Left ventricle myocardium inferior (tissue), 1 donor: ENCODE data around the gene RAD18. TPM values are rescaled to one million over a fixed set of nuclear protein-coding genes. Genes with fewer than 3 reads are reported as not detected.

ENCODE experiments used
- DNase-seq: peaks from one replicate; pipeline ENCODE4 v3.0.0-alpha.2; 2020
- H3K27ac ChIP-seq: fragments of 200-600 bp; replicated peaks from 2 replicates; pipeline ENCODE4 v1.8.0; 2021
- H3K27me3 ChIP-seq: fragments of 200-600 bp; 2 replicates; pipeline ENCODE4 v1.8.0; 2021; ENCODE audit warnings: low read depth
- H3K36me3 ChIP-seq: fragments of 200-600 bp; 2 replicates; pipeline ENCODE4 v1.8.0; 2021
- H3K4me1 ChIP-seq: fragments of 200-600 bp; 2 replicates; pipeline ENCODE4 v1.8.0; 2021
- H3K4me3 ChIP-seq: fragments of 200-600 bp; 2 replicates; pipeline ENCODE4 v1.8.0; 2021; ENCODE audit warnings: mild to moderate bottlenecking, moderate library complexity
- H3K9me3 ChIP-seq: fragments of 200-600 bp; replicated peaks from 2 replicates; pipeline ENCODE4 v1.8.0; 2021
- CTCF ChIP-seq: fragments of 200-600 bp; IDR thresholded peaks from 2 replicates; pipeline ENCODE4 v1.8.0; 2021; ENCODE audit warnings: antibody characterized with exemption, mild to moderate bottlenecking, borderline replicate concordance
- intact Hi-C: fragments of 100-400 bp; cut with micrococcal nuclease; formaldehyde crosslinking; loops from one replicate; pipeline ENCODE4 v1.11.0; 2022
- total RNA-seq: library from RNA; stranded (reverse); fragmentation: NEBNext Ultra II Directional; extraction: Animal tissue kit (Norgen Biotek cat#: 25700); gene quantifications from one replicate; pipeline ENCODE4 v1.2.1, GENCODE V29; 2021
- donor health status: DM: no; HTN: yes; CAD: no; lungs with severe emphysema.

Gene RAD18
- total RNA-seq, 1 donor from 2014 or later = 6.8 TPM

DNA sequence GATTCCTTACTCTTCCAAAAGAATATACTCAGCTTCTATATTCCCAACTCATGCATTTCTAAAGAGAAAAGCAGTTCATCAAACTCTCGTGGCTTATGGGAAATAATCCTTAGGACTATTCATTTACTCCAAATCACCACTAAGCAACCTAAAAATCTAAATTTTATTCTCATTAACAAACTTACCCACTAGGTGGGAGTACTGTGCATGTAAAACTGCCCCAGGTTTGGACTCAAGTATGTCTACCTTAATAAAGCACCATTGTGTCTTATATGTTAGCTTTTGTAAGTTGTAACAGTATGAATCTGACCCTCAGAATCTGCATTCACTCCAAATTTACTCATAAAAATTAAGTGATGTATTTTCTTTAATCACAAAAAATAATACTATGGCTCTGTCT is 25.3 kb downstream of the RAD18 start:
- H3K27me3 ChIP-seq = no peaks in the 10 kb centered on the region
- H3K4me1 ChIP-seq = peaks cover 16% of the 10 kb centered on the region
- peak overlapping the region; percentile 61 for H3K27ac ChIP-seq
- no peak for TF ChIP-seq CTCF
- H3K36me3 ChIP-seq = peaks cover 16% of the 10 kb centered on the region
- no peak overlapping the region for H3K4me3 ChIP-seq
- H3K9me3 ChIP-seq = peaks cover 6% of the 10 kb centered on the region
- DNase-seq = no peak
- intact Hi-C loops = no loop called here

GRCh38 chr3:8937064-8938020 is 25.9 kb downstream of the RAD18 start:
- peak overlapping the region; percentile 61 for H3K27ac ChIP-seq
- peaks cover 15% of the 10 kb centered on the region for H3K36me3 ChIP-seq

GRCh38 chr3:8932507-8932906 is 30.8 kb downstream of the RAD18 start:
- H3K4me1 ChIP-seq = peaks cover 12% of the 10 kb centered on the region
- no peak for TF ChIP-seq CTCF

More at GRCh38 chr3:8937064-8938020, 25.9 kb downstream of the RAD18 start:
- DNase-seq = no peak
- H3K9me3 ChIP-seq = no peaks in the 10 kb centered on the region
- peaks cover 16% of the 10 kb centered on the region for H3K4me1 ChIP-seq
- no peaks in the 10 kb centered on the region for H3K27me3 ChIP-seq
- TF ChIP-seq CTCF = no peak
- intact Hi-C loops = no loop called here
- H3K4me3 ChIP-seq = no peak overlapping the region

DNA sequence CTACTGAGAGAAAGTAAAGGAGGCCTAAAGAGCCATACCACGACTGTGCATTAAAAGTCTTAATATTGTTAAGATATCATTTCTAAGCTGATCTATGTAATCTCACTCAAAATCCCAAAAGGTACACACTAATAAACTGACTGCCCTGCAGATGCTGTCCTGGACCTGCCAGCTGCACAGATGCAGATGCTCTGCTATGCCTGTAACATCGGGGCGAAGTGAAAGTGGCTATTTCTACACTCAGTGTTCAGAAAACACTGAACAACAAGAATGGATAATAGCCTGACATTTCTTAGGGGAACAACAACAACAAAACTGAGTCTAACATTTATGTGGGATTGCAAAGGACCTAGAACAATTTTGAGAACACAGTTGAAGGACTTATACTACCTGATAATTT is 31.9 kb downstream of the RAD18 start:
- Histone ChIP-seq H3K4me3 (no peak overlapping the region), H3K36me3 (peaks cover 4% of the 10 kb centered on the region), H3K9me3 (no peaks in the 10 kb centered on the region), H3K27me3 (no peaks in the 10 kb centered on the region), H3K4me1 (no peaks in the 10 kb centered on the region), H3K27ac (no peak overlapping the region)
- intact Hi-C loops = no loop called here
- no peak for TF ChIP-seq CTCF
- DNase-seq = no peak

More at GRCh38 chr3:8932507-8932906, 30.8 kb downstream of the RAD18 start:
- intact Hi-C loops = no loop called here
- no peaks in the 10 kb centered on the region for H3K27me3 ChIP-seq
- no peak overlapping the region for H3K4me3 ChIP-seq
- H3K27ac ChIP-seq = no peak overlapping the region
- no peak for DNase-seq
- H3K9me3 ChIP-seq = no peaks in the 10 kb centered on the region
- H3K36me3 ChIP-seq = peaks cover 4% of the 10 kb centered on the region

DNA sequence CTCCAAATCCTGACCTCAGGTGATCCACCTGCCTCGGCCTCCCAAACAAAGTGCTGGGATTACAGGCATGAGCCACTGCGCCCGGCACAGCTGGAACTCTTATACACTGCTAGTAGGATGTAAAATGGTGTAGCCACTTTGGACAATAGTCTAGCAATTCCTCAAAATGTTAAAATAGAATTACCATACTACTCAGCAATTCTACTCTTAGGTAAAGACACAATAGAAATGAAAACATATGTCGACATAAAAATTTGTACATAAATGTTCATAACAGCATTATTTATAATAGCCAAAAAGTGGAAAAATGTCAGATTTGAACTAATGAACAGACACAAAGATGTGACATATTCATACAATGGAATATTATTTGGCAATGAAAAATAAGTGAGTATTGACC is 33.4 kb downstream of the RAD18 start:
- intact Hi-C loops = no loop called here

More for the DNA sequence above, 33.4 kb downstream of the RAD18 start:
- H3K9me3 ChIP-seq = no peaks in the 10 kb centered on the region
- H3K4me3 ChIP-seq = no peak overlapping the region
- no peak for TF ChIP-seq CTCF
- H3K27me3 ChIP-seq = no peaks in the 10 kb centered on the region
- H3K36me3 ChIP-seq = no peaks in the 10 kb centered on the region
- DNase-seq = no peak
- H3K27ac ChIP-seq = no peak overlapping the region
- H3K4me1 ChIP-seq = no peaks in the 10 kb centered on the region
